ENCODE data around the gene UMODL1.

UMODL1 gene

GRCh38 chr21:42123219-42123908 is 52.2 kb downstream of the UMODL1 start:
- Histone ChIP-seq H3K9me3 (ENCODE audit: control insufficient read depth, insufficient read depth, low read depth, low read length) (no peaks in the 10 kb centered on the region), H3K27ac (ENCODE audit: extremely low read depth, low read depth, low read length) (no peak overlapping the region), H3K36me3 (ENCODE audit: control insufficient read depth in 2 of 2, insufficient read depth in 1 of 2, low read length in 2 of 2) (no peaks in the 10 kb centered on the region), H3K4me3 (ENCODE audit: low read depth, low read length) (no peak overlapping the region), H3K4me1 (ENCODE audit: control insufficient read depth, insufficient read depth, low read length) (no peaks in the 10 kb centered on the region)
- TF ChIP-seq MEIS1 (CRISPR knock-in tag; IDR thresholded peaks at IDR 0.05; ENCODE audit: borderline replicate concordance) = no peak
- TF ChIP-seq, protein P1, sequence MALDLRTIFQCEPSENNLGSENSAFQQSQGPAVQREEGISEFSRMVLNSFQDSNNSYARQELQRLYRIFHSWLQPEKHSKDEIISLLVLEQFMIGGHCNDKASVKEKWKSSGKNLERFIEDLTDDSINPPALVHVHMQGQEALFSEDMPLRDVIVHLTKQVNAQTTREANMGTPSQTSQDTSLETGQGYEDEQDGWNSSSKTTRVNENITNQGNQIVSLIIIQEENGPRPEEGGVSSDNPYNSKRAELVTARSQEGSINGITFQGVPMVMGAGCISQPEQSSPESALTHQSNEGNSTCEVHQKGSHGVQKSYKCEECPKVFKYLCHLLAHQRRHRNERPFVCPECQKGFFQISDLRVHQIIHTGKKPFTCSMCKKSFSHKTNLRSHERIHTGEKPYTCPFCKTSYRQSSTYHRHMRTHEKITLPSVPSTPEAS (tag by site-specific recombination; IDR thresholded peaks at IDR 0.05) = peak; percentile 68; the same call in 1 of the 2 replicates
- 0 out of 2 replicates have a peak, but pooled peaks have one; percentile 33 for TF ChIP-seq ZNF776 (tag by site-specific recombination; IDR thresholded peaks at IDR 0.05; ENCODE audit: borderline replicate concordance)
- peak; percentile 80; the same call in 1 of the 2 replicates for TF ChIP-seq ZNF311 (tag by site-specific recombination; IDR thresholded peaks at IDR 0.05; ENCODE audit: borderline replicate concordance)
- TF ChIP-seq, protein P2, sequence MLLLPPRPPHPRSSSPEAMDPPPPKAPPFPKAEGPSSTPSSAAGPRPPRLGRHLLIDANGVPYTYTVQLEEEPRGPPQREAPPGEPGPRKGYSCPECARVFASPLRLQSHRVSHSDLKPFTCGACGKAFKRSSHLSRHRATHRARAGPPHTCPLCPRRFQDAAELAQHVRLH (tag by site-specific recombination; IDR thresholded peaks at IDR 0.05) = no peak
- TF ChIP-seq, protein P3, sequence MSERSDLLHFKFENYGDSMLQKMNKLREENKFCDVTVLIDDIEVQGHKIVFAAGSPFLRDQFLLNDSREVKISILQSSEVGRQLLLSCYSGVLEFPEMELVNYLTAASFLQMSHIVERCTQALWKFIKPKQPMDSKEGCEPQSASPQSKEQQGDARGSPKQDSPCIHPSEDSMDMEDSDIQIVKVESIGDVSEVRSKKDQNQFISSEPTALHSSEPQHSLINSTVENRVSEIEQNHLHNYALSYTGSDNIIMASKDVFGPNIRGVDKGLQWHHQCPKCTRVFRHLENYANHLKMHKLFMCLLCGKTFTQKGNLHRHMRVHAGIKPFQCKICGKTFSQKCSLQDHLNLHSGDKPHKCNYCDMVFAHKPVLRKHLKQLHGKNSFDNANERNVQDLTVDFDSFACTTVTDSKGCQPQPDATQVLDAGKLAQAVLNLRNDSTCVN (tag by site-specific recombination; optimal IDR thresholded peaks at IDR 0.05) = no peak
- ChIA-PET CTCF (no interaction called here), POLR2A (no interaction called here)

DNA sequence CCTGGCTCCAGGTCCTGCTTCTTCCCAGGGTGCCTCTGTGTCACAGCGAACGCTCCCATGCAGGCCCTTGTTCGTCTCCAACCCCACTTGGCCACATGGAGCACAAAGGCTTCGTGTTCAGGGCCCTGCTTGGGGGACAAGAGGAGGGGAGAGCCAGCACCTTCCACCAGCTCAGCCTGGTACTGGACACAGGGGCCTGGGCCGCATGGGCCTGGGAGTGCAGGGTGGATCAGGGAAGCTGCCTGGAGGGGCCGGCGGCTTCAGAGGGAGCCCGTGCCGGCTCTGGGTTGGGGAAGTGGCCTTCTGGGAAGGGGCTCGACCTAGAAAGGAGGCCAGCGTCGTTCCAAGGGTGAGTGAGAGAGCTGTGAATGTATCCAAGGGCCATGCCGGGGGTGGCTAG is 53.0 kb downstream of the UMODL1 start:
- POLR2A ChIA-PET = no interaction called here
- TF ChIP-seq ZNF610 (tag by site-specific recombination; IDR thresholded peaks at IDR 0.05; ENCODE audit: borderline replicate concordance) (no peak), GLIS1 (tag by site-specific recombination; IDR thresholded peaks at IDR 0.05) (no peak), ATF2 (tag by site-specific recombination; IDR thresholded peaks at IDR 0.05; ENCODE audit: low read depth) (no peak), ZSCAN23 (tag by site-specific recombination; IDR thresholded peaks at IDR 0.05) (no peak), ZNF707 (tag by site-specific recombination; IDR thresholded peaks at IDR 0.05) (no peak), EGR2 (tag by site-specific recombination; IDR thresholded peaks at IDR 0.05; ENCODE audit: low read depth) (no peak), ZNF266 (tag by site-specific recombination; IDR thresholded peaks at IDR 0.05; ENCODE audit: low read depth) (no peak), ZNF596 (tag by site-specific recombination; IDR thresholded peaks at IDR 0.05) (no peak), GLI2 (tag by site-specific recombination; IDR thresholded peaks at IDR 0.05; ENCODE audit: borderline replicate concordance, low read depth) (no peak), ZNF155 (tag by site-specific recombination; IDR thresholded peaks at IDR 0.05) (no peak), ZNF433 (tag by site-specific recombination; IDR thresholded peaks at IDR 0.05; ENCODE audit: low read depth) (no peak), ZNF398 (tag by site-specific recombination; IDR thresholded peaks at IDR 0.05) (no peak), ZNF664 (tag by site-specific recombination; IDR thresholded peaks at IDR 0.05) (no peak), BCL11A (tag by site-specific recombination; IDR thresholded peaks at IDR 0.05; ENCODE audit: low read depth) (no peak)
- TF ChIP-seq, protein P4, sequence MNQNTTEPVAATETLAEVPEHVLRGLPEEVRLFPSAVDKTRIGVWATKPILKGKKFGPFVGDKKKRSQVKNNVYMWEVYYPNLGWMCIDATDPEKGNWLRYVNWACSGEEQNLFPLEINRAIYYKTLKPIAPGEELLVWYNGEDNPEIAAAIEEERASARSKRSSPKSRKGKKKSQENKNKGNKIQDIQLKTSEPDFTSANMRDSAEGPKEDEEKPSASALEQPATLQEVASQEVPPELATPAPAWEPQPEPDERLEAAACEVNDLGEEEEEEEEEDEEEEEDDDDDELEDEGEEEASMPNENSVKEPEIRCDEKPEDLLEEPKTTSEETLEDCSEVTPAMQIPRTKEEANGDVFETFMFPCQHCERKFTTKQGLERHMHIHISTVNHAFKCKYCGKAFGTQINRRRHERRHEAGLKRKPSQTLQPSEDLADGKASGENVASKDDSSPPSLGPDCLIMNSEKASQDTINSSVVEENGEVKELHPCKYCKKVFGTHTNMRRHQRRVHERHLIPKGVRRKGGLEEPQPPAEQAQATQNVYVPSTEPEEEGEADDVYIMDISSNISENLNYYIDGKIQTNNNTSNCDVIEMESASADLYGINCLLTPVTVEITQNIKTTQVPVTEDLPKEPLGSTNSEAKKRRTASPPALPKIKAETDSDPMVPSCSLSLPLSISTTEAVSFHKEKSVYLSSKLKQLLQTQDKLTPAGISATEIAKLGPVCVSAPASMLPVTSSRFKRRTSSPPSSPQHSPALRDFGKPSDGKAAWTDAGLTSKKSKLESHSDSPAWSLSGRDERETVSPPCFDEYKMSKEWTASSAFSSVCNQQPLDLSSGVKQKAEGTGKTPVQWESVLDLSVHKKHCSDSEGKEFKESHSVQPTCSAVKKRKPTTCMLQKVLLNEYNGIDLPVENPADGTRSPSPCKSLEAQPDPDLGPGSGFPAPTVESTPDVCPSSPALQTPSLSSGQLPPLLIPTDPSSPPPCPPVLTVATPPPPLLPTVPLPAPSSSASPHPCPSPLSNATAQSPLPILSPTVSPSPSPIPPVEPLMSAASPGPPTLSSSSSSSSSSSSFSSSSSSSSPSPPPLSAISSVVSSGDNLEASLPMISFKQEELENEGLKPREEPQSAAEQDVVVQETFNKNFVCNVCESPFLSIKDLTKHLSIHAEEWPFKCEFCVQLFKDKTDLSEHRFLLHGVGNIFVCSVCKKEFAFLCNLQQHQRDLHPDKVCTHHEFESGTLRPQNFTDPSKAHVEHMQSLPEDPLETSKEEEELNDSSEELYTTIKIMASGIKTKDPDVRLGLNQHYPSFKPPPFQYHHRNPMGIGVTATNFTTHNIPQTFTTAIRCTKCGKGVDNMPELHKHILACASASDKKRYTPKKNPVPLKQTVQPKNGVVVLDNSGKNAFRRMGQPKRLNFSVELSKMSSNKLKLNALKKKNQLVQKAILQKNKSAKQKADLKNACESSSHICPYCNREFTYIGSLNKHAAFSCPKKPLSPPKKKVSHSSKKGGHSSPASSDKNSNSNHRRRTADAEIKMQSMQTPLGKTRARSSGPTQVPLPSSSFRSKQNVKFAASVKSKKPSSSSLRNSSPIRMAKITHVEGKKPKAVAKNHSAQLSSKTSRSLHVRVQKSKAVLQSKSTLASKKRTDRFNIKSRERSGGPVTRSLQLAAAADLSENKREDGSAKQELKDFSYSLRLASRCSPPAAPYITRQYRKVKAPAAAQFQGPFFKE (tag by site-specific recombination; IDR thresholded peaks at IDR 0.05; ENCODE audit: borderline replicate concordance) = no peak

More for the DNA sequence above, 53.0 kb downstream of the UMODL1 start:
- H3K27ac ChIP-seq (ENCODE audit: extremely low read depth, low read depth, low read length) = no peak overlapping the region
- no peak overlapping the region for H3K4me3 ChIP-seq (ENCODE audit: low read depth, low read length)
- CTCF ChIA-PET = interaction anchor here (0.7 kb wide), 1 partner anchor 9 kb away, joined by 4 read pairs; no protein-coding TSS in a partner anchor
- no peaks in the 10 kb centered on the region for H3K9me3 ChIP-seq (ENCODE audit: control insufficient read depth, insufficient read depth, low read depth, low read length)
- no peaks in the 10 kb centered on the region for H3K36me3 ChIP-seq (ENCODE audit: control insufficient read depth in 2 of 2, insufficient read depth in 1 of 2, low read length in 2 of 2)
- H3K4me1 ChIP-seq (ENCODE audit: control insufficient read depth, insufficient read depth, low read length) = no peaks in the 10 kb centered on the region

Data from HEK293 (cell line).